Muscle of leg (tissue), 11 donors: ENCODE measurements around the gene XG. TPM values are rescaled to one million over a fixed set of nuclear protein-coding genes. Genes with fewer than 3 reads are reported as not detected.
A peak's percentile ranks its signal among the peaks of the same experiment; 100 is the strongest.

Source experiments
- DNase-seq: peaks from one replicate; pipeline ENCODE4 v3.0.0; 2013
- H3K27ac ChIP-seq: one replicate; pipeline ENCODE4 v1.5.1; 2013; ENCODE audit warnings: mild to moderate bottlenecking, low read length, control low read depth
- H3K27me3 ChIP-seq: one replicate; pipeline ENCODE4 v1.6.1; 2013; ENCODE audit warnings: low read length; ENCODE audit not compliant: control insufficient read depth, insufficient read depth
- H3K36me3 ChIP-seq: one replicate; pipeline ENCODE4 v1.6.1; 2013; ENCODE audit warnings: low read length; ENCODE audit not compliant: control insufficient read depth, insufficient read depth
- H3K4me1 ChIP-seq: one replicate; pipeline ENCODE4 v1.6.1; 2013; ENCODE audit warnings: low read length; ENCODE audit not compliant: control insufficient read depth, insufficient read depth
- H3K4me3 ChIP-seq: one replicate; pipeline ENCODE4 v1.5.1; 2013; ENCODE audit warnings: low read length, control low read depth
- H3K9me3 ChIP-seq: replicated peaks from 2 replicates; pipeline ENCODE4 v1.6.1; 2013; ENCODE audit warnings: low read depth, low read length; ENCODE audit not compliant: control insufficient read depth
- WGBS: methylation state at CpG from one replicate; pipeline ENCODE4 v1.1.5; 2013; ENCODE audit warnings: missing lambda C conversion rate; ENCODE audit not compliant: insufficient coverage; 5-methylcytosine and 5-hydroxymethylcytosine counted together
- polyA plus RNA-seq, 8 donors: library from polyadenylated mRNA; unstranded; fragments of 120-200 nt; gene quantifications; one replicate each; pipeline versions ENCODE4 v1.2.1 to v1.2.3, GENCODE V29; 2013; ENCODE audit warnings: inconsistent platforms in 1 of 8, low replicate concordance in 1 of 8; ENCODE audit not compliant: insufficient read length in 8 of 8, insufficient read depth in 1 of 8
- total RNA-seq: library from RNA; stranded (reverse); fragments of 120-200 nt; gene quantifications from one replicate; pipeline ENCODE4 v1.2.4, GENCODE V29; 2013

The XG gene
- total and polyA plus RNA-seq, 9 donors: 0.25 to 3.7 (median 1.0) TPM

DNA sequence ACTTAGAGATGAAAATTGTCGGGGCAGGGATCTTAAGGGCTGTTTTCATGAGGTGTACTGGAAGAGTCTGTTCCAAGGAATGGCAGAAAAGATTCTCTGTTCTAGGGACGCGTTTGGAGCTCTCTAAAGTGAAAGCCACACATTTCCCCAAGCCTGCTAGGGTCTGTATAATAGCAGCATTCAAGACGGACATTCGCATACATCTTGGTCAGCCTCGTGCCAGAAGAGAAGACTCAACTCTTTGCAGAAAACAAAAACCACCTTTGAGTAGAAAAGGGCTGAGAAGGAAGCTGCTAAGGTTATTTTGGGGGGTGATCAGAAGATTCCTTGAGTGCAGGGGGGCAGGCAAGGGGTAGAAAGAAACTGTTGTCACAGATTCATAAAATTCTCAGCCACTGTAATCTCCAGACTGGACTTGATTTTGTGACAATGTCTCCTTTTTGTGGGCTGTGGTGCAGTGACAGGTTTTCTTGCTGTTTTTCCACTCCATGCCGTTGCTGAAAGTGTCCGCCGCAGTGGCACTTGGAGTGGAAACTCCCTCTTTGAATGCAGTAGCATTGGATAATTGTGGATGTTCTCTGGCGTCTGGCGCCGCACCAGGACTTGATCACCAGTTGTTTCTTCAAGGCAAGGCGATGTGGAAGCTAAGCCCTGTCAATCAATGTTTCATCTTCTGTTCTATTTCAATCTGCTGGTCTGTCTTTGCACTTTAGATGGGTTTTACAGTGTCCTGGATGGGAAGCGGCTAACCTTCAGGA lies 79.8 kb downstream of the XG start:
- Histone ChIP-seq H3K4me3 (no peak overlapping the region), H3K9me3 (no peaks in the 10 kb centered on the region), H3K27me3 (peaks cover 32% of the 10 kb centered on the region), H3K4me1 (peaks cover 10% of the 10 kb centered on the region), H3K36me3 (no peaks in the 10 kb centered on the region), H3K27ac (no peak overlapping the region)
- 83% methylated on average over 7 of the region's 14 CpGs for WGBS
- no peak for DNase-seq

DNA sequence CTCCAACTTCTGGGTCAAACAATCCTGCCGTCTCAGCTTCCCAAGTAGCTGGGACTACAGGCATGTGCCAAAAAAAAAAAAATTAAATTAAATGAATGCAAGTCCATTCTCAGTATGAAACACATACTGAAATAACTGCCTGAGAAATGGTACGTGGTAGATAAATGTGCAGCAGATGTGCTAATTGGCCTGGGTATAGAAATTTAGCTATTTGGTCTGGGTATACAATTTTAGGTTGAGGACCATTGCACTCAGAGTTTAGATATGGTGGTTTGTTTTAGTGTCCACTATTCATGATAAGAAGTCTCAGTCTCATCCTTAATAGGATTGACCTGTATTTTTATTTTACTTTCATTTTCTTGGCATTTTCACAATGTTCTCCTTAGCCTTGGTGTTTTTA lies 86.1 kb downstream of the XG start:
- Histone ChIP-seq H3K9me3 (peaks cover 7% of the 10 kb centered on the region), H3K4me1 (no peaks in the 10 kb centered on the region), H3K27ac (no peak overlapping the region), H3K36me3 (no peaks in the 10 kb centered on the region), H3K27me3 (peaks cover 2% of the 10 kb centered on the region), H3K4me3 (no peak overlapping the region)
- DNase-seq: no peak
- no CpG with 5 or more reads among the region's 2 CpGs for WGBS

DNA sequence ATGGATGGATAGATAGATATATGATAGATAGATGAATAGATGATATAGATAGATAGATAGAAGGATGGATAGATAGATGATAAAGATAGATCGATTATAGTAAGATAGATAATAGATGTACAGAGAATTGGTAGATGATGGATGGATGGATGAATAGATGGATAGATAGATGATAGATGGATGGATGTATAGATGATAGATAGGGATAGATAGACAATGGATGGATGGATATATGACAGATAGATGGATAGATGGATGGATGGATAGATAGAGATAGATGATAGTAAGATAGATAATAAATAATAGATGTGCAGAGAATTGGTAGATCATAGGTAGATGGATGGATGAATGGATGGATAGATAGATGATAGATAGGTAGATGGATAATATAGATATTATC lies 89.1 kb downstream of the XG start:
- DNase-seq: no peak
- Histone ChIP-seq H3K4me3 (no peak overlapping the region), H3K9me3 (peaks cover 7% of the 10 kb centered on the region), H3K36me3 (no peaks in the 10 kb centered on the region), H3K27me3 (peaks cover 2% of the 10 kb centered on the region), H3K4me1 (no peaks in the 10 kb centered on the region), H3K27ac (no peak overlapping the region)
- 67% methylated on average over 1 of the region's 1 CpG for WGBS

DNA sequence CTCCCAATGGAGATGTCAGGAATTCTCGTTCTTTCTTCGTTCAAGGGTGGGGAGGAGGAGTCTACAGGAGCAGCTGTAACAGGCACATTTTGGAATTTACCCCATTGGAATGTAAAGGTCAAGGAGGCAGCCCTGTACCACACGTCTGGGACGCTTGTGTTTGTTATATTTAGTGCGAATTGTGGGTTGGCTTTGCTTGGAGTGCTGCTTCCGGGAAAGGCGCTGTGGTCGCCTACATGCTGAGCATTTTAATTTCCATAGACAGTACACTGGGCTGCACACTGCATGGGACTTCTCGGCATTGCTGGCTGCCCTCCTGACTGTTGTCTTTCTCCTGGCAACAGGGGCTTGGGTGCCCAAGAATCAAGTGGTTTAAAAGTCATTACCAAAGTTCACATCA lies 89.7 kb downstream of the XG start:
- Histone ChIP-seq H3K27ac (no peak overlapping the region), H3K36me3 (no peaks in the 10 kb centered on the region), H3K4me3 (no peak overlapping the region), H3K27me3 (no peaks in the 10 kb centered on the region), H3K4me1 (no peaks in the 10 kb centered on the region), H3K9me3 (peaks cover 7% of the 10 kb centered on the region)
- DNase-seq: no peak
- 96% methylated on average over 4 of the region's 9 CpGs for WGBS

DNA sequence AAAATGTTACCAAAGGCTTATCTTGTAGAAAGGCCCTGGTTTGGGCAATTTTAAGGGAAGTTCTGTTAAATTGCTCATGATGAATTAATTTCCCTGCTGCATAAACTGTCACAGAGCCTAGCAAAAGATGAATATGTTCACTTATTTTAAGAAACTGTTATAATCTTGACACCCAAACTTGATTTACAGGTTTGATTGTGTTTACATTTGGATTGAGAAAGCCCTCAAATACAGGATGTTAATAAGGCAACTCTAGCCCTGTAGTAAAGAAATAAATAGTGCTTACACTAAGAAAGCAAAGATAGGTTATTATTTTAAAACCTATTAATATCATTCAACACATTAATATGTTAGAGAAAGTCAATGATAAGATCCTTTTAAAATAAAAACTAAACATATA lies 95.2 kb downstream of the XG start:
- Histone ChIP-seq H3K4me1 (no peaks in the 10 kb centered on the region), H3K4me3 (no peak overlapping the region), H3K27me3 (no peaks in the 10 kb centered on the region), H3K27ac (no peak overlapping the region), H3K9me3 (no peaks in the 10 kb centered on the region), H3K36me3 (no peaks in the 10 kb centered on the region)
- no peak for DNase-seq

DNA sequence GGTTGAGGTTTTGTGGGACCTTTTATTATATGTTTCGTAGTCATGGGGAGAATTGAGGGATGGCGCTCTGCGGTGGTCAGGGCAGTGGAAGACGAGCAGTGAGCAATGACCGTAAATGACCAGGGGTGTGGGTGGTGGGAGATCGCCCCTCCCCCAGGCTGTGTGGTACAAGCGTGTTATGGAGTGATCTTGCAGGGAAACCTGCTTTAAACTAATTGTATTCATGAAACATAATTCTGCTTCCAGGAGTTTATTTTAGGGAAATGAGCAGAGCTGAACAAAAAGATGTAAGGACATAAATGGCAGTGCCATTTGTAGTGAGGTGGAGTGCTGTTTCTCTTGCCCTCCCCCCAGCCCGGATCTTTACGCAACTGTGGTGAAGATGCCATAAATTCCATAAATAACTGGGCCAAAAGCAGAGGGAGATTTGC lies 97.0 kb downstream of the XG start:
- 64% methylated on average over 5 of the region's 9 CpGs for WGBS
- no peaks in the 10 kb centered on the region for H3K27me3 ChIP-seq
- peak; percentile 14 for DNase-seq

DNA sequence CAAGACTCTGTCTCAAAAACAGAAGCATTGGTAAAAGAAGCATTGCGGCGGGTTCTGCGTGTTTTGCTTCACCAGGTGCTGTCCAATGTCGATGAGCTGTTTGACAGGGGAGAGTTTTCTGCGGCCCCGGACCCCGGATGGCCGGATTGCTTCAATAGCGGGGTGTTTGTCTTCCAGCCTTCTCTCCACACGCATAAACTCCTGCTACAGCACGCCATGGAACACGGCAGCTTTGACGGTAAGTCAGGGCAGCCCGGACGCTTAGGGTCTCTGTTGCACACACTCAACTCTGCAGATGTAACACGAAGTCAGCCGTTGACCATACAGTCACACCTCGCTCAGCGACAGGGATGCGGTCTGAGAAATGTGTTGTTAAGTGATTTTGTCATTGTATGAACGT lies 103.1 kb downstream of the XG start:
- no peaks in the 10 kb centered on the region for H3K27me3 ChIP-seq
- H3K36me3 ChIP-seq: no peaks in the 10 kb centered on the region
- no peak overlapping the region for H3K27ac ChIP-seq
- 93% methylated on average over 21 of the region's 21 CpGs for WGBS
- no peaks in the 10 kb centered on the region for H3K9me3 ChIP-seq
- no peaks in the 10 kb centered on the region for H3K4me1 ChIP-seq
- no peak overlapping the region for H3K4me3 ChIP-seq
- no peak for DNase-seq

More for the DNA sequence above, 97.0 kb downstream of the XG start:
- no peak overlapping the region for H3K27ac ChIP-seq
- H3K4me3 ChIP-seq: no peak overlapping the region
- H3K4me1 ChIP-seq: no peaks in the 10 kb centered on the region
- no peaks in the 10 kb centered on the region for H3K9me3 ChIP-seq
- H3K36me3 ChIP-seq: no peaks in the 10 kb centered on the region

DNA sequence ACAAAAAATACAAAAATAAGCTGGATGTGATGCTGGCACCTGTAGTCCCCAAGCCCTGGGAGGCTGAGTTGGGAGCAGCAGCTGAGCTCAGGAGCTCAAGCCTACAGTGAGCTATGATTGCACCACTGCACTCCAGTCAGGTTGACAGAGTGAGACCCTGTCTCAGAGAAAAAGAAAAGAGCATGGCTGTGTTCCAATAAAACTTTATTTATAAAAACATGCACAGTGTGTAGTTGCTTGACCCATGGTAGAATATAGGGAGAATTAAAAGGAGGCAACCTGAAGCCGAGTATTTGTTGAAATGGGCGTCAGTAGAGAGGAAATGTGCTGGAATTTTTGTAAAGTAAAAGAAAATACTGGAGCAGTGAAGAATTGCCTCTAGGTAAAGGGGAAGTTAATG lies 103.9 kb downstream of the XG start:
- 91% methylated on average over 2 of the region's 2 CpGs for WGBS
- no peaks in the 10 kb centered on the region for H3K4me1 ChIP-seq
- no peak for DNase-seq
- H3K9me3 ChIP-seq: no peaks in the 10 kb centered on the region
- H3K27ac ChIP-seq: no peak overlapping the region
- no peak overlapping the region for H3K4me3 ChIP-seq
- no peaks in the 10 kb centered on the region for H3K36me3 ChIP-seq
- no peaks in the 10 kb centered on the region for H3K27me3 ChIP-seq

DNA sequence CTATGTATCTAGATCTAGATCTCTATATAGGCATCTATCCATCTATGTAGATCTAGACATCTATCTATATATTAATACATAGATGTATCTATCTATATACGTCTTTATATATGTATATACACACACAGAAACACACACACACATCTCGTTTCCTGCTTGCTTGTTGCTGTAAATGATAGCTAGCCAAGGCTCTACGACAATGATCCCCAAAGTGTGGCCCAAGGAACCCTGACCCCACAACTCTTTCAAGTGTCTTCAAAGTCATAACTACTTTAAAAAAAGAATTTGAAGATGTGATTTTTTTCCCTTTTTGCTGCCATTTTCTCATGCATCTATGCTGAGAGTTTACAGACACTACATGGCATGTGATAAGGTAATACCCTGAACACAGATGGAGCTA lies 105.7 kb downstream of the XG start:
- Histone ChIP-seq H3K4me1 (no peaks in the 10 kb centered on the region), H3K9me3 (no peaks in the 10 kb centered on the region), H3K36me3 (no peaks in the 10 kb centered on the region), H3K27me3 (peaks cover 2% of the 10 kb centered on the region), H3K27ac (no peak overlapping the region), H3K4me3 (no peak overlapping the region)
- WGBS: no CpG with 5 or more reads among the region's 3 CpGs
- DNase-seq: no peak

DNA sequence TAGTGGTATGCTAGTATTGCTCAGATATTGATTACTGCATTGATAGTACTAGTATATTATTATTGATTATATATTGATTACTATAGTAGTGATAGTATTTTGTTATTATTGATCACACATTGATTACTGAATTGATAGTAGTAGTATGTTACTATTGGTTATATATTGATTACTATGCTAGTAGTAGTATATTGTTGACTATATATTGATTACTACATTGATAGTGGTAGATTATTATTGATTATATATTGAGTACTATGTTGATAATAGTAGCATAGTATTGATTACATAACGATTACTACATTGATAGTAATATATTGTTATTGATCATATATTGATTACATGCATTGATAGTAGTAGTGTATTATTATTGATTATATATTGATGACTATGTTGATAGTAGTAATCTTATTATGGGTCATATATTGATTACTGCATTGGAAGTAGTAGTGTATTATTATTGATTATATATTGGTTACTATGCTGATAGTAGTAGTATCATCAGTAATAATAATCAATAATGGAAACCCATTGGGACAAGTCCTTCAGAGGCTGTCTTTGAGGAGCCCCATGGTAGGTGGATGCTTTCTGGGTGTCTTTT lies 107.5 kb downstream of the XG start:
- WGBS: no CpG with 5 or more reads among the region's 1 CpG
- no peak for DNase-seq
- no peaks in the 10 kb centered on the region for H3K9me3 ChIP-seq

More for the DNA sequence above, 107.5 kb downstream of the XG start:
- H3K27me3 ChIP-seq: peaks cover 4% of the 10 kb centered on the region
- H3K4me3 ChIP-seq: no peak overlapping the region
- no peaks in the 10 kb centered on the region for H3K36me3 ChIP-seq
- no peak overlapping the region for H3K27ac ChIP-seq
- no peaks in the 10 kb centered on the region for H3K4me1 ChIP-seq
